H1 (cell line): ENCODE measurements around the gene IGSF1. TPM values are rescaled to one million over a fixed set of nuclear protein-coding genes. Genes with fewer than 3 reads are reported as not detected.

Experiments used
- CTCF ChIA-PET: fragments of 300-600 bp; sonication (Branson Sonifier 250); formaldehyde crosslinking; loops from one replicate; lab custom pipeline; 2021; ENCODE audit not compliant: partially characterized antibody; lab: Charles Lee
- POLR2A ChIA-PET: fragments of 300-600 bp; sonication (Branson Sonifier 250); formaldehyde crosslinking; loops from one replicate; lab custom pipeline; 2021; ENCODE audit warnings: inconsistent platforms; ENCODE audit not compliant: partially characterized antibody; lab: Charles Lee
- DNase-seq, 2 experiments: peaks; one replicate each; pipeline versions ENCODE4 v3.0.0 to v3.0.0-alpha.2; 2010 to 2022; ENCODE audit warnings: low spot score in 2 of 2, low read depth in 1 of 2, mixed read lengths in 1 of 2
- FAIRE-seq: peaks from 2 replicates; lab custom pipeline; 2011; peaks lifted over from hg19 to GRCh38; lab: Jason Lieb, UNC
- H2AFZ ChIP-seq: 2 replicates; pipeline ENCODE4 v1.8.1; 2012; ENCODE audit warnings: low read length, inconsistent platforms
- H2AK5ac ChIP-seq: 2 replicates; pipeline ENCODE4 v1.6.1; 2013; ENCODE audit warnings: low read depth, low read length
- H2BK120ac ChIP-seq: replicated peaks from 2 replicates; pipeline ENCODE3; 2013; ENCODE audit warnings: low read depth, low read length, inconsistent platforms
- H2BK12ac ChIP-seq: 2 replicates; pipeline ENCODE4 v1.6.1; 2013; ENCODE audit warnings: low read depth, low read length
- H2BK15ac ChIP-seq: 2 replicates; pipeline ENCODE4 v1.6.1; 2013; ENCODE audit warnings: low read length
- H2BK20ac ChIP-seq: 2 replicates; pipeline ENCODE4 v1.6.1; 2013; ENCODE audit warnings: low read length
- H2BK5ac ChIP-seq: 2 replicates; pipeline ENCODE4 v1.6.1; 2013; ENCODE audit warnings: low read depth, low read length
- H3K14ac ChIP-seq: 2 replicates; pipeline ENCODE4 v1.6.1; 2013; ENCODE audit warnings: inconsistent platforms; ENCODE audit not compliant: insufficient read length
- H3K18ac ChIP-seq: 2 replicates; pipeline ENCODE4 v1.6.1; 2013; ENCODE audit warnings: low read length; ENCODE audit errors: extremely low read depth
- H3K23ac ChIP-seq: 2 replicates; pipeline ENCODE4 v1.6.1; 2013; ENCODE audit warnings: inconsistent platforms; ENCODE audit not compliant: insufficient read length
- H3K23me2 ChIP-seq: 2 replicates; pipeline ENCODE4 v1.6.1; 2013; ENCODE audit warnings: low read depth, low read length
- H3K27ac ChIP-seq: 2 replicates; pipeline ENCODE4 v1.6.1; 2011; ENCODE audit warnings: low read depth, low read length, inconsistent platforms
- H3K27me3 ChIP-seq, 4 experiments: replicated peaks in 1 of 4; 1 replicate in 1 of 4; 2 replicates in 3 of 4; pipeline versions ENCODE4 v1.6.1 to v1.8.1; 2011 to 2013; ENCODE audit warnings: low read length in 3 of 4, mild to moderate bottlenecking in 3 of 4, inconsistent platforms in 2 of 4, mixed read lengths in 2 of 4, moderate library complexity in 1 of 4; ENCODE audit not compliant: control insufficient read depth in 3 of 4, insufficient read depth in 3 of 4; ENCODE audit errors: extremely low read depth in 1 of 4
- H3K36me3 ChIP-seq, 4 experiments: 2 replicates each; pipeline versions ENCODE4 v1.6.1 to v1.8.1; 2011 to 2013; ENCODE audit warnings: mild to moderate bottlenecking in 4 of 4, low read length in 3 of 4, moderate library complexity in 2 of 4, control low read depth in 1 of 4, inconsistent platforms in 1 of 4; ENCODE audit not compliant: insufficient read depth in 4 of 4, control insufficient read depth in 2 of 4
- H3K4ac ChIP-seq: replicated peaks from 2 replicates; pipeline ENCODE3; 2013; ENCODE audit warnings: low read length, low read depth, mixed read lengths, inconsistent platforms; ENCODE audit not compliant: insufficient read length
- H3K4me1 ChIP-seq, 4 experiments: replicated peaks in 1 of 4; 1 replicate in 1 of 4; 2 replicates in 3 of 4; pipeline versions ENCODE4 v1.6.1 to v1.8.1; 2011 to 2013; ENCODE audit warnings: low read length in 3 of 4, inconsistent platforms in 2 of 4, mixed read lengths in 1 of 4; ENCODE audit not compliant: insufficient read depth in 4 of 4, control insufficient read depth in 3 of 4
- H3K4me2 ChIP-seq, 2 experiments: 2 replicates each; pipeline versions ENCODE4 v1.6.1 to v1.8.1; 2011 to 2013; ENCODE audit warnings: low read depth in 2 of 2, low read length in 2 of 2, control low read depth in 1 of 2, inconsistent platforms in 1 of 2, mild to moderate bottlenecking in 1 of 2; ENCODE audit not compliant: insufficient read depth in 1 of 2
- H3K4me3 ChIP-seq, 4 experiments: fragments of 200-600, 300-600 bp in 1 of 4; sonication (generic), shearing (Covaris generic), sonication (Bioruptor Twin) in 1 of 4; 2 replicates each; pipeline versions ENCODE4 v1.5.1 to v1.8.1; 2011 to 2016; ENCODE audit warnings: low read length in 4 of 4, low read depth in 3 of 4, control low read depth in 2 of 4, inconsistent platforms in 2 of 4, mild to moderate bottlenecking in 2 of 4, mixed read lengths in 1 of 4, moderate library complexity in 1 of 4; ENCODE audit not compliant: insufficient read depth in 2 of 4; ENCODE audit errors: extremely low read depth in 1 of 4
- H3K56ac ChIP-seq: replicated peaks from 2 replicates; pipeline ENCODE3; 2013; ENCODE audit warnings: low read depth, mild to moderate bottlenecking, mixed read lengths, low read length, inconsistent platforms; ENCODE audit not compliant: insufficient read length
- H3K79me1 ChIP-seq: 2 replicates; pipeline ENCODE4 v1.6.1; 2013; ENCODE audit warnings: low read depth, low read length, control low read depth
- H3K79me2 ChIP-seq, 2 experiments: 2 replicates each; pipeline versions ENCODE4 v1.6.1 to v1.8.1; 2012 to 2013; ENCODE audit warnings: low read length in 2 of 2, mild to moderate bottlenecking in 2 of 2, inconsistent platforms in 1 of 2; ENCODE audit not compliant: insufficient read depth in 2 of 2, control insufficient read depth in 1 of 2
- H3K9ac ChIP-seq, 4 experiments: replicated peaks in 1 of 4; 1 replicate in 1 of 4; 2 replicates in 3 of 4; pipeline versions ENCODE4 v1.6.1 to v1.8.1; 2011 to 2013; ENCODE audit warnings: low read depth in 3 of 4, low read length in 3 of 4, control low read depth in 2 of 4, mild to moderate bottlenecking in 2 of 4, moderate library complexity in 2 of 4, inconsistent platforms in 1 of 4; ENCODE audit errors: extremely low read depth in 1 of 4
- H3K9me3 ChIP-seq, 2 experiments: 2 replicates each; pipeline versions ENCODE4 v1.6.1 to v1.8.1; 2012 to 2013; ENCODE audit warnings: mild to moderate bottlenecking in 2 of 2, moderate library complexity in 2 of 2, control low read depth in 1 of 2, inconsistent platforms in 1 of 2, low read depth in 1 of 2, low read length in 1 of 2, mixed read lengths in 1 of 2; ENCODE audit not compliant: insufficient read depth in 2 of 2
- H4K20me1 ChIP-seq, 2 experiments: replicated peaks in 1 of 2; 2 replicates each; pipeline versions ENCODE3 to v1.8.1; 2011 to 2013; ENCODE audit warnings: inconsistent platforms in 2 of 2, low read length in 2 of 2, mild to moderate bottlenecking in 1 of 2; ENCODE audit not compliant: insufficient read depth in 2 of 2, control insufficient read depth in 1 of 2
- H4K5ac ChIP-seq: 2 replicates; pipeline ENCODE4 v1.6.1; 2013; ENCODE audit warnings: low read length, low read depth, mixed read lengths, inconsistent platforms; ENCODE audit not compliant: insufficient read length
- H4K8ac ChIP-seq: 2 replicates; pipeline ENCODE4 v1.8.0; 2013; ENCODE audit warnings: mild to moderate bottlenecking, moderate library complexity, low read length, inconsistent platforms; ENCODE audit not compliant: insufficient read depth; ENCODE audit errors: extremely low read depth
- H4K91ac ChIP-seq: replicated peaks from 2 replicates; pipeline ENCODE3; 2013; ENCODE audit warnings: low read length, mixed read lengths, inconsistent platforms; ENCODE audit not compliant: insufficient read length
- BACH1 ChIP-seq: IDR thresholded peaks from 2 replicates; pipeline ENCODE4 v1.6.1; 2012; ENCODE audit warnings: low read length, improper control_type of control experiment
- CBX5 ChIP-seq: fragments of 300-800, 300-1000 bp; sonication (generic); IDR thresholded peaks from 2 replicates; pipeline ENCODE4 v1.7.1; 2016; ENCODE audit warnings: antibody characterized with exemption, low read length, low read depth
- CHD1 ChIP-seq: IDR thresholded peaks from 2 replicates; pipeline ENCODE4 v1.6.1; 2012; ENCODE audit warnings: low read depth, low read length, improper control_type of control experiment
- CHD2 ChIP-seq: IDR thresholded peaks from 2 replicates; pipeline ENCODE4 v1.6.1; 2012; ENCODE audit warnings: low read length, improper control_type of control experiment
- HDAC6 ChIP-seq: IDR thresholded peaks from one replicate; pipeline ENCODE4 v1.7.1; 2012; ENCODE audit warnings: low read depth, mild to moderate bottlenecking, inconsistent platforms, low read length, moderate library complexity
- KDM4A ChIP-seq: IDR thresholded peaks from one replicate; pipeline ENCODE4 v1.7.1; 2012; ENCODE audit warnings: low read depth, mild to moderate bottlenecking, moderate library complexity, low read length, inconsistent platforms; ENCODE audit not compliant: severe bottlenecking
- RBBP5 ChIP-seq: IDR thresholded peaks from 2 replicates; pipeline ENCODE4 v1.7.1; 2012; ENCODE audit warnings: low read depth, mild to moderate bottlenecking, inconsistent platforms, low read length, moderate library complexity, borderline replicate concordance
- SAP30 ChIP-seq: fragments of 300-600 bp; sonication (generic); IDR thresholded peaks from 2 replicates; pipeline ENCODE4 v1.7.1; 2012; ENCODE audit warnings: low read length, moderate library complexity, mild to moderate bottlenecking, inconsistent platforms; ENCODE audit not compliant: insufficient read depth, insufficient replicate concordance
- SRF ChIP-seq: IDR thresholded peaks from 2 replicates; pipeline ENCODE4 v1.6.1; 2011; ENCODE audit warnings: mild to moderate bottlenecking, low read depth, low read length, moderate library complexity
- TCF12 ChIP-seq: IDR thresholded peaks from 2 replicates; pipeline ENCODE4 v1.6.1; 2011; ENCODE audit warnings: low read depth, mild to moderate bottlenecking, low read length
- YY1 ChIP-seq: IDR thresholded peaks from 2 replicates; pipeline ENCODE4 v1.6.1; 2011; ENCODE audit warnings: low read depth, mild to moderate bottlenecking, low read length
- WGBS, 2 experiments: shearing (Covaris generic) in 1 of 2; methylation state at CpG; one replicate each; pipeline versions ENCODE4 v1.1.6 to v1.1.7; 2013 to 2015; ENCODE audit warnings: low lambda C conversion rate in 2 of 2, mixed read lengths in 2 of 2, inconsistent platforms in 1 of 2, low coverage in 1 of 2, missing lambda C conversion rate in 1 of 2; ENCODE audit not compliant: insufficient replicate concordance in 2 of 2, insufficient coverage in 1 of 2, insufficient read length in 1 of 2; ENCODE audit errors: extremely low coverage in 1 of 2, missing lambda C conversion rate in 1 of 2; 5-methylcytosine and 5-hydroxymethylcytosine counted together
- polyA plus RNA-seq, 7 experiments: library from polyadenylated mRNA; depleted of rRNA in 3 of 7; stranded (reverse) in 5 of 7; unstranded in 2 of 7; fragments of >200 nt in 5 of 7; fragments of 200-250 nt in 2 of 7; gene quantifications; 1 replicate in 5 of 7; 2 replicates in 1 of 7; 4 replicates in 1 of 7; pipeline versions ENCODE4 v1.2.1 to v1.2.3, GENCODE V29; 2011 to 2013; ENCODE audit warnings: missing spikeins in 2 of 7, mixed read lengths in 2 of 7
- total RNA-seq: library from RNA; stranded (reverse); fragmentation: NEBNext Ultra II Directional; extraction: Animal tissue kit (Norgen Biotek cat#: 25700); gene quantifications from 2 replicates; pipeline ENCODE4 v1.2.1, GENCODE V29; 2021

The IGSF1 gene
- total and polyA plus RNA-seq, 2 of the 8 experiments (the other 6 are each of a cell fraction or from before 2014, with no cell fraction given): 23.1 to 39.9 TPM

DNA sequence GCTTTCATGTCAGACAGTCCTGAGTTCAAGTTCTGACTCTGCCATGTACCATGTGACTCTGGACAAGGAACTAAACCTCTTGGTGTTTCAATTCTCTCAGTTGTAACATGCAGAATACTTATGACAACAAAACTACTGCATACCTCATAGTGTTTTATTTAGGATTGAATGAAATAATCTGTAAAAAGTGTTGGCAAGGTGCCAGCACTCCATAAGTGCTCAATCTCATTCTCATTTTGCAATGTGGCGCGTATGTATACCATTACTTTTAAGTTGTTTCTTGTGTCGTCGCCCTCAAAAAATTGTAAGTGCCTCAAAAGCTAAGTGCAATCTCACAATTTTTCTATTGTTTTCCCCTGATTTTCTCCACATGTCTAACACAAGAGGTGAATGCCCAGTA is 62.5 kb downstream of the IGSF1 start:
- H3K79me1 ChIP-seq: no peaks in the 10 kb centered on the region
- H3K4me1 ChIP-seq: no peaks in the 10 kb centered on the region
- no peak overlapping the region for H2BK120ac ChIP-seq
- no peak overlapping the region for H3K56ac ChIP-seq
- CTCF ChIA-PET: no interaction called here
- H3K23me2 ChIP-seq: no peaks in the 10 kb centered on the region
- no peak overlapping the region for H4K91ac ChIP-seq
- no peak overlapping the region for H3K14ac ChIP-seq
- H3K18ac ChIP-seq: no peak overlapping the region
- 88% methylated on average over 4 of the region's 4 CpGs; no CpG with 5 or more reads in 1 of the 2 experiments for WGBS, 2 experiments
- H3K27me3 ChIP-seq: no peaks in the 10 kb centered on the region
- H3K4me3 ChIP-seq: no peak overlapping the region
- H4K5ac ChIP-seq: no peak overlapping the region
- no peak overlapping the region for H3K4me2 ChIP-seq
- no peak overlapping the region for H2BK15ac ChIP-seq
- H4K20me1 ChIP-seq: no peaks in the 10 kb centered on the region
- no peak overlapping the region for H3K27ac ChIP-seq
- FAIRE-seq: no peak
- no peak overlapping the region for H3K23ac ChIP-seq
- TF ChIP-seq SAP30 (no peak), SRF (no peak), HDAC6 (no peak), CHD2 (no peak), RBBP5 (no peak), YY1 (no peak), KDM4A (no peak), TCF12 (no peak), BACH1 (no peak), CBX5 (no peak), CHD1 (no peak)
- no peaks in the 10 kb centered on the region for H3K36me3 ChIP-seq
- no peak for DNase-seq
- no peak overlapping the region for H2BK5ac ChIP-seq
- H3K9me3 ChIP-seq: no peaks in the 10 kb centered on the region
- H2AK5ac ChIP-seq: no peak overlapping the region
- H3K9ac ChIP-seq: no peak overlapping the region
- no peak overlapping the region for H4K8ac ChIP-seq
- POLR2A ChIA-PET: interaction anchor here (0.9 kb wide), 1 partner anchor 9 kb away, joined by 3 read pairs; no protein-coding TSS in a partner anchor
- H2AFZ ChIP-seq: no peak overlapping the region
- H2BK12ac ChIP-seq: no peak overlapping the region
- H3K4ac ChIP-seq: no peak overlapping the region
- no peak overlapping the region for H2BK20ac ChIP-seq
- H3K79me2 ChIP-seq: no peaks in the 10 kb centered on the region
